Measurements from ENCODE around the gene HIGD1A.
"Not testable (repeated sequence)": the region's sequence is repeated elsewhere in the genome, so short reads cannot be mapped to it uniquely, and the experiment has no call there.

HIGD1A gene

GRCh38 chr3:42815826-42816225 is 11.5 kb upstream of the HIGD1A start:
- no peak for DNase-seq (ENCODE audit: low spot score)
- TF ChIP-seq CTCF (IDR thresholded peaks at IDR 0.05; ENCODE audit: extremely low read depth, missing control alignments) = no peak

GRCh38 chr3:42814914-42815507 is 10.7 kb upstream of the HIGD1A start:
- TF ChIP-seq CTCF (IDR thresholded peaks at IDR 0.05; ENCODE audit: extremely low read depth, missing control alignments) = no peak
- no peak for DNase-seq (ENCODE audit: low spot score)

- TF ChIP-seq CTCF (IDR thresholded peaks at IDR 0.05; ENCODE audit: extremely low read depth, missing control alignments) = no peak
- DNase-seq (ENCODE audit: low spot score) = no peak
Observed at GRCh38 chr3:42814246-42814645, 10.0 kb upstream of the HIGD1A start.

- DNase-seq (ENCODE audit: low spot score) = not testable (repeated sequence)
Observed at GRCh38 chr3:42811118-42811883, 7.0 kb upstream of the HIGD1A start.

- DNase-seq (ENCODE audit: low spot score) = not testable (repeated sequence)
Observed at GRCh38 chr3:42810706-42811105, 6.4 kb upstream of the HIGD1A start.

- no peak for TF ChIP-seq CTCF (IDR thresholded peaks at IDR 0.05; ENCODE audit: extremely low read depth, missing control alignments)
- no peak for DNase-seq (ENCODE audit: low spot score)
Observed at GRCh38 chr3:42809202-42809601, 4.9 kb upstream of the HIGD1A start, which contains the start of gene ACKR2. ACKR2 (plus strand) TSS chr3:42809445; CDS start chr3:42864503, 55,058 bp downstream.

GRCh38 chr3:42807929-42808328 is 3.6 kb upstream of the HIGD1A start:
- no peak for TF ChIP-seq CTCF (IDR thresholded peaks at IDR 0.05; ENCODE audit: extremely low read depth, missing control alignments)
- DNase-seq (ENCODE audit: low spot score) = no peak

- no peak for DNase-seq (ENCODE audit: low spot score)
- TF ChIP-seq CTCF (IDR thresholded peaks at IDR 0.05; ENCODE audit: extremely low read depth, missing control alignments) = no peak
Observed at GRCh38 chr3:42805141-42805821, 991 bp upstream of the HIGD1A start.

All from GM20000 (cell line).